Osteoblast (primary cell): ENCODE data around the gene TMEM63C. TPM values are rescaled to one million over a fixed set of nuclear protein-coding genes. Genes with fewer than 3 reads are reported as not detected.
A peak's percentile ranks its signal among the peaks of the same experiment; 100 is the strongest.

Experiments
- DNase-seq: peaks from one replicate; pipeline ENCODE4 v3.0.0; 2011; ENCODE audit warnings: low spot score, mixed read lengths; ENCODE audit not compliant: insufficient read length; ENCODE audit errors: missing footprints
- H2AFZ ChIP-seq: 2 replicates; pipeline ENCODE4 v1.6.0; 2011; ENCODE audit warnings: mild to moderate bottlenecking, low read length
- H3K27ac ChIP-seq: 2 replicates; pipeline ENCODE4 v1.5.1; 2011; ENCODE audit warnings: mild to moderate bottlenecking, low read depth, low read length, moderate library complexity
- H3K27me3 ChIP-seq: 2 replicates; pipeline ENCODE4 v1.6.0; 2012; ENCODE audit warnings: mild to moderate bottlenecking, control low read depth, inconsistent platforms, low read length, moderate library complexity; ENCODE audit not compliant: insufficient read depth
- H3K36me3 ChIP-seq: 2 replicates; pipeline ENCODE4 v1.5.1; 2011; ENCODE audit warnings: mild to moderate bottlenecking, low read length, control low read depth, moderate library complexity; ENCODE audit not compliant: insufficient read depth
- H3K4me1 ChIP-seq: 2 replicates; pipeline ENCODE4 v1.5.1; 2011; ENCODE audit warnings: mild to moderate bottlenecking, low read length, control low read depth, moderate library complexity; ENCODE audit not compliant: insufficient read depth
- H3K4me2 ChIP-seq: 2 replicates; pipeline ENCODE4 v1.6.0; 2011; ENCODE audit warnings: mild to moderate bottlenecking, low read length; ENCODE audit not compliant: insufficient read depth
- H3K4me3 ChIP-seq: fragments of 200-600 bp; sonication (generic); 3 replicates; pipeline ENCODE4 v1.5.1; 2012; ENCODE audit warnings: mild to moderate bottlenecking, low read length, inconsistent platforms; ENCODE audit not compliant: insufficient read depth
- H3K79me2 ChIP-seq: 2 replicates; pipeline ENCODE4 v1.6.0; 2012; ENCODE audit warnings: mild to moderate bottlenecking, low read length, control low read depth, inconsistent platforms; ENCODE audit not compliant: insufficient read depth
- H3K9me3 ChIP-seq: 2 replicates; pipeline ENCODE4 v1.5.1; 2011; ENCODE audit warnings: low read depth, low read length, control low read depth
- H4K20me1 ChIP-seq: 2 replicates; pipeline ENCODE4 v1.6.0; 2012; ENCODE audit warnings: mild to moderate bottlenecking, low read length, control low read depth; ENCODE audit not compliant: insufficient read depth
- total RNA-seq: library from RNA; depleted of rRNA; stranded (reverse); fragments of >200 nt; gene quantifications from 2 replicates; pipeline ENCODE4 v1.2.3, GENCODE V29; 2012
- TF ChIP-seq, protein P1 (sequence below): IDR thresholded peaks from 2 replicates; pipeline ENCODE4 v1.5.1; 2011; ENCODE audit warnings: mild to moderate bottlenecking, low read depth, low read length, moderate library complexity; ENCODE audit errors: extremely low read depth

The TMEM63C gene
- total RNA-seq, 1 donor: 0.72 TPM

DNA sequence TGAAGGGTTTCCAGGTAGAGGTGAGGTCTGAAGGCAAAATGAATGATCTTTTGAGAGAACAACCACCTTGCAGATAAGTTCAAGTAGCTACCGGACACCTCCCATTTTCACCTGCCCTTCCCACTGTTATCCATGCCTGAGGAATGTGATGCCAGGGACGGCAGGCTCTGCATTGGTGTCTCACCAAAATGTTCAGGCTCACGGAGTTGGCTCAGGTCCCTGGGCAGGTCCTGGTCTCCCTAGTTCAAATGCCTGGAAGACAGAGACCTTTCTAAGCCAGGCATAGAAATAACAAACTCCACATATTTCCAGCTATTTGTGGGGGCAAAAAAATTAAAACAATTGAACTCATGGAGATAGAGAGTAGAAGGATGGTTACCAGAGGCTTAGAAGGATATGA lies 36.0 kb downstream of the TMEM63C start:
- DNase-seq: no peak
- Histone ChIP-seq H3K27ac (no peak overlapping the region), H3K79me2 (no peaks in the 10 kb centered on the region), H3K4me2 (no peak overlapping the region), H3K9me3 (no peaks in the 10 kb centered on the region), H3K36me3 (no peaks in the 10 kb centered on the region), H4K20me1 (no peaks in the 10 kb centered on the region), H3K4me3 (no peak overlapping the region), H3K27me3 (peaks cover 2% of the 10 kb centered on the region), H2AFZ (no peak overlapping the region), H3K4me1 (no peaks in the 10 kb centered on the region)
- TF ChIP-seq, protein P1, sequence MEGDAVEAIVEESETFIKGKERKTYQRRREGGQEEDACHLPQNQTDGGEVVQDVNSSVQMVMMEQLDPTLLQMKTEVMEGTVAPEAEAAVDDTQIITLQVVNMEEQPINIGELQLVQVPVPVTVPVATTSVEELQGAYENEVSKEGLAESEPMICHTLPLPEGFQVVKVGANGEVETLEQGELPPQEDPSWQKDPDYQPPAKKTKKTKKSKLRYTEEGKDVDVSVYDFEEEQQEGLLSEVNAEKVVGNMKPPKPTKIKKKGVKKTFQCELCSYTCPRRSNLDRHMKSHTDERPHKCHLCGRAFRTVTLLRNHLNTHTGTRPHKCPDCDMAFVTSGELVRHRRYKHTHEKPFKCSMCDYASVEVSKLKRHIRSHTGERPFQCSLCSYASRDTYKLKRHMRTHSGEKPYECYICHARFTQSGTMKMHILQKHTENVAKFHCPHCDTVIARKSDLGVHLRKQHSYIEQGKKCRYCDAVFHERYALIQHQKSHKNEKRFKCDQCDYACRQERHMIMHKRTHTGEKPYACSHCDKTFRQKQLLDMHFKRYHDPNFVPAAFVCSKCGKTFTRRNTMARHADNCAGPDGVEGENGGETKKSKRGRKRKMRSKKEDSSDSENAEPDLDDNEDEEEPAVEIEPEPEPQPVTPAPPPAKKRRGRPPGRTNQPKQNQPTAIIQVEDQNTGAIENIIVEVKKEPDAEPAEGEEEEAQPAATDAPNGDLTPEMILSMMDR: no peak

DNA sequence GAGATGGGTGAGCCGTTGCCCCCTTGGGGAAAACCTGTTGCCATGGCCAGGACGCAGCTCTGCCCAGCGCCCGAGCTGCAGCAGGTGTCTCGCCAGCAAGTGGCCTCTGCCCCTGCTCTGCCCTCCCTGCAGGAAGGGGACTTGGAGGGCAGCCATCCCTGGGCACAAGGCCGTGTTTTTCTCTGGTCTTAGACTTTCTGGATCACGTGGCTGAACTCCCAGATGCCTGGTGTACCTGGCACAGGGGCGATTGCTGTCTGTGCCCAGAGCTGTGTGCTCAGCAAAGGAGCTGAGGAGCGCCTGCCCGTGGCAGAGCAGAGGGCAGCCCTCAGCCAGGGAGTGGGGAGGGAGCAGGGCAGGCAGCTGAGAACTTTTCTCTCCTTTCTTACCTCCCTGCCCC lies 38.0 kb downstream of the TMEM63C start:
- no peak for DNase-seq
- H2AFZ ChIP-seq: no peak overlapping the region
- no peak overlapping the region for H3K4me2 ChIP-seq
- no peaks in the 10 kb centered on the region for H4K20me1 ChIP-seq
- no peaks in the 10 kb centered on the region for H3K79me2 ChIP-seq
- peaks cover 2% of the 10 kb centered on the region for H3K27me3 ChIP-seq
- H3K36me3 ChIP-seq: no peaks in the 10 kb centered on the region
- TF ChIP-seq, protein P1: no peak
- H3K4me3 ChIP-seq: no peak overlapping the region
- H3K9me3 ChIP-seq: no peaks in the 10 kb centered on the region
- H3K4me1 ChIP-seq: no peaks in the 10 kb centered on the region
- H3K27ac ChIP-seq: no peak overlapping the region

- H4K20me1 ChIP-seq: no peaks in the 10 kb centered on the region
- no peak overlapping the region for H3K4me3 ChIP-seq
- H2AFZ ChIP-seq: no peak overlapping the region
- H3K27ac ChIP-seq: no peak overlapping the region
- H3K9me3 ChIP-seq: no peaks in the 10 kb centered on the region
- H3K79me2 ChIP-seq: no peaks in the 10 kb centered on the region
- no peaks in the 10 kb centered on the region for H3K36me3 ChIP-seq
- DNase-seq: peak; percentile 61
- TF ChIP-seq, protein P1: no peak
- H3K27me3 ChIP-seq: peaks cover 2% of the 10 kb centered on the region
- H3K4me1 ChIP-seq: no peaks in the 10 kb centered on the region
- no peak overlapping the region for H3K4me2 ChIP-seq
These were observed 38.8 kb downstream of the TMEM63C start for GRCh38 chr14:77220246-77221017.

DNA sequence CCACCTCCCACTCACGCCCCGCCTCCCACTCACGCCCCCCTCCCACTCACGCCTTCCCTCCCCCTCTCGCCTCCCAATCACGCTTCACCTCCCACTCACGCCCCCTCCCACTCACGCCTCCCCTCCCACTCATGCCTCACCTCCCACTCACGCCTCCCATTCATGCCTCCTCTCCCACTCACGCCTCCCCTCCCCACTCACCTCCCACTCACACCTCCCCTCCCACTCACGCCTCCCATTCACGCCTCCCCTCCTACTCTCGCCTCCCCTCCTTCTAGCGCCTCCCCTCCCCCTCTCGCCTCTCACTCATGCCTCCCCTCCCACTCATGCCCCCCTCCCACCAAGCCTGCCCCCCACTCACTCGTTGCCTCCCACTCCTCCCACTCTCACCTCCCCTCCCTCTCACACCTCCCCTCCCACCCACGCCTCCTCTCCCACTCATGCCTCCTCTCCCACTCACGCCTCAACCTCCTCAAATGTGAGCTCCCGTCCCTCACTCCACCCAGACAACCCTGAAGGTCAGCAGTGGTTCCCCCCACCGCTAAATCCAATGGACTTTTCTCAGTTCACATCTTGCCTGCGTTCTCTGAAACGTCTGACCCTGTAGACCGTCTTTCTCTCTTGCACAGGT lies 39.8 kb downstream of the TMEM63C start:
- Histone ChIP-seq H3K27me3 (peaks cover 2% of the 10 kb centered on the region), H3K79me2 (no peaks in the 10 kb centered on the region), H2AFZ (no peak overlapping the region), H3K4me2 (no peak overlapping the region), H3K9me3 (no peaks in the 10 kb centered on the region), H3K4me1 (no peaks in the 10 kb centered on the region), H3K36me3 (no peaks in the 10 kb centered on the region), H4K20me1 (no peaks in the 10 kb centered on the region), H3K4me3 (no peak overlapping the region), H3K27ac (no peak overlapping the region)
- peak; percentile 34 for DNase-seq
- TF ChIP-seq, protein P1: no peak
